Panc1 (cell line): Measurements from ENCODE around the gene LACTB.

Experiments
- CTCF ChIP-seq: fragments of 450-650 bp; IDR thresholded peaks from 2 replicates; pipeline ENCODE4 v1.5.1; 2017; ENCODE audit warnings: mild to moderate bottlenecking
- POLR2AphosphoS5 ChIP-seq: IDR thresholded peaks from 2 replicates; pipeline ENCODE4 v1.6.1; 2012; ENCODE audit warnings: mild to moderate bottlenecking, low read depth, low read length, moderate library complexity
- TCF7L2 ChIP-seq: IDR thresholded peaks from 2 replicates; pipeline ENCODE4 v1.6.1; 2011; ENCODE audit warnings: mild to moderate bottlenecking, low read depth, low read length, inconsistent platforms
- TF ChIP-seq, protein P1 (sequence below), 2 experiments: IDR thresholded peaks; 2 replicates each; pipeline ENCODE4 v1.6.1; 2011 to 2012; ENCODE audit warnings: low read depth in 2 of 2, control low read depth in 1 of 2, low read length in 1 of 2, mild to moderate bottlenecking in 1 of 2, moderate library complexity in 1 of 2; ENCODE audit not compliant: insufficient read depth in 1 of 2

DNA sequence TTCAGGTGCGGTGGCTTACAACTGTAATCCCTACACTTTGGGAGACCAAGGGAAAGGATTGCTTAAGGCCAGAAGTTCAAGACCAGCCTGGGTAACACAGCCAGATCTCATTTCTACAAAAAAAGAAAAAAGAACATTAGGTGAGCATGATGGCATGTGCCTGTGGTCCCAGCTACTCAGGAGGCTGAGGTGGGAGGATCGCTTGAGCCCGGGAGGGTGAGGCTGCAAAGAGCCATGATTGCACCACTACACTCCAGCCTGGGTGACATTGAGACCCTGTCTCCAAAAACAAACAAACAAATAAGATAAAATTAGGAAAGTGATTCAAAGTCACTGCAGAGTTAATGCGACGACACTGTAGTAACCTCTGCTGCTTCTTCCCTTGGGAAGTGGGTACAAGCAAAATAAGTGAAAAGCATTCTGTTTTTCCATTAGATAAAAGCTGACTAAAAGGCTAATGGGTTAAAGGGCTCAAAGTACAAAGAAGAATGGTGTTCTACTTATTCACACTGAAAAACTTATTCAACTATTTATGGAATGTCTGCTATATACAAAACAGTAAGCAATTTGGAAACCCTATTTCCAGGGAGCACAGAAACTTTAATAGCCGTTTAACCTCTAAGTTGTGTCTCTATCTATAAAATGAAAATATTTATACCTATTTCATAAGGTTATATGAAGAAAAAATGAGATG is 43.7 kb downstream of the LACTB start:
- TF ChIP-seq CTCF (no peak), TCF7L2 (no peak), POLR2AphosphoS5 (no peak)
- TF ChIP-seq, protein P1, sequence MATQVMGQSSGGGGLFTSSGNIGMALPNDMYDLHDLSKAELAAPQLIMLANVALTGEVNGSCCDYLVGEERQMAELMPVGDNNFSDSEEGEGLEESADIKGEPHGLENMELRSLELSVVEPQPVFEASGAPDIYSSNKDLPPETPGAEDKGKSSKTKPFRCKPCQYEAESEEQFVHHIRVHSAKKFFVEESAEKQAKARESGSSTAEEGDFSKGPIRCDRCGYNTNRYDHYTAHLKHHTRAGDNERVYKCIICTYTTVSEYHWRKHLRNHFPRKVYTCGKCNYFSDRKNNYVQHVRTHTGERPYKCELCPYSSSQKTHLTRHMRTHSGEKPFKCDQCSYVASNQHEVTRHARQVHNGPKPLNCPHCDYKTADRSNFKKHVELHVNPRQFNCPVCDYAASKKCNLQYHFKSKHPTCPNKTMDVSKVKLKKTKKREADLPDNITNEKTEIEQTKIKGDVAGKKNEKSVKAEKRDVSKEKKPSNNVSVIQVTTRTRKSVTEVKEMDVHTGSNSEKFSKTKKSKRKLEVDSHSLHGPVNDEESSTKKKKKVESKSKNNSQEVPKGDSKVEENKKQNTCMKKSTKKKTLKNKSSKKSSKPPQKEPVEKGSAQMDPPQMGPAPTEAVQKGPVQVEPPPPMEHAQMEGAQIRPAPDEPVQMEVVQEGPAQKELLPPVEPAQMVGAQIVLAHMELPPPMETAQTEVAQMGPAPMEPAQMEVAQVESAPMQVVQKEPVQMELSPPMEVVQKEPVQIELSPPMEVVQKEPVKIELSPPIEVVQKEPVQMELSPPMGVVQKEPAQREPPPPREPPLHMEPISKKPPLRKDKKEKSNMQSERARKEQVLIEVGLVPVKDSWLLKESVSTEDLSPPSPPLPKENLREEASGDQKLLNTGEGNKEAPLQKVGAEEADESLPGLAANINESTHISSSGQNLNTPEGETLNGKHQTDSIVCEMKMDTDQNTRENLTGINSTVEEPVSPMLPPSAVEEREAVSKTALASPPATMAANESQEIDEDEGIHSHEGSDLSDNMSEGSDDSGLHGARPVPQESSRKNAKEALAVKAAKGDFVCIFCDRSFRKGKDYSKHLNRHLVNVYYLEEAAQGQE (IDR thresholded peaks at IDR 0.05; ENCODE audit: insufficient read depth in 1 of 2, low read depth in 2 of 2, low read length in 1 of 2) = no peak
